ENCODE results near the gene WNT11. TPM values are rescaled to one million over a fixed set of nuclear protein-coding genes. Genes with fewer than 3 reads are reported as not detected.

The WNT11 gene
- total RNA-seq, 1 donor, result 0.36 TPM

DNA sequence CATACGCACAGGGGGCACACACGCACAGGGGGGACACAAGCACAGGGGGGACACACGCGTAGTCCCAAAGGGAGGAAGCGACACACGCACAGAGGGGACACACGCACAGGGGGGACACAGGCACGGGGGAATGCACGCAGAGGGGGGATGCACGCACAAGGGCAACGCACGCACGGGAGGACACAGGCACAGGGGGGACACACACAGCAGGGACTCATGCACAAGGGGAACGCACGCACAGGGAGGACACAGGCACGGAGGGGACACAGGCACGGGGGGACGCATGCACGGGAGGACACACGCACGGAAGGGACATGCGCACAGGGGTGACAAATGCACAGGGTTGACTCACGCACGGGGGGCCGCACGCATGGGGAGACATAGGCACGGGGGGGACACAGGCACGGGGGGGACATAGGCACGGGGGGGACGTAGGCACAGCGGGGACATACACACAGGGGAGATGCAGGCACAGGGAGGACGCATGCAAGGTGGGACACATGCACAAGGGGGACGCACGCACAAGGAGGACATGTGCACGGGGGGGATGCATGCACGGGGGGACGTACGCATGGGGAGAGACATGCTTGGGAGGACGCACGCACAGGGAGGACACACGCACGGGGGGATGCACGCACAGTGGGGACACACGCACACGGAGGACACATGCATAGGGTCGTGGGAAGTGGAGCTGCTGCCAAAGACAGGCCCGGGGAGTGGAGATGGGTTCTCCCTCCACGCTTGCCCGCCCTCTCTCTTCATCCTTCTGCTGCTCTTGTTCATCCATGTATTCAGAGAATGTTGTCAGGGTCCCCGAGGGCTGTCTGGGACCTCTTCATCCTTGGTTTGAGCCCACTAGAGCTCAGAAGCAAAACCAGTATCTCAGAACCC, 41.2 kb downstream of the WNT11 start:
- Histone ChIP-seq H3K36me3 (ENCODE audit: insufficient read depth, low read length) (no peaks in the 10 kb centered on the region), H3K79me2 (ENCODE audit: insufficient read depth, low read length) (no peaks in the 10 kb centered on the region), H4K20me1 (ENCODE audit: insufficient read depth, low read length) (no peaks in the 10 kb centered on the region), H3K27me3 (ENCODE audit: insufficient read depth, low read length) (peaks cover 13% of the 10 kb centered on the region), H3K27ac (ENCODE audit: low read depth, low read length) (no peak overlapping the region), H3K4me3 (ENCODE audit: insufficient read depth, low read length) (no peak overlapping the region), H3K4me2 (ENCODE audit: insufficient read depth, low read length) (no peak overlapping the region), H3K4me1 (ENCODE audit: insufficient read depth, low read length) (no peaks in the 10 kb centered on the region), H2AFZ (ENCODE audit: low read length) (no peak overlapping the region), H3K9me3 (ENCODE audit: low read depth, low read length) (no peaks in the 10 kb centered on the region)
- TF ChIP-seq CTCF (IDR thresholded peaks at IDR 0.05; ENCODE audit: extremely low read depth, low read depth, low read length), result no peak
- DNase-seq (ENCODE audit: insufficient read length, low spot score, missing footprints), result peak; percentile 82

GRCh38 chr11:76164081-76164480, 42.2 kb downstream of the WNT11 start:
- peak; percentile 27 for DNase-seq (ENCODE audit: insufficient read length, low spot score, missing footprints)
- H3K36me3 ChIP-seq (ENCODE audit: insufficient read depth, low read length), result no peaks in the 10 kb centered on the region
- H3K27ac ChIP-seq (ENCODE audit: low read depth, low read length), result no peak overlapping the region
- H2AFZ ChIP-seq (ENCODE audit: low read length), result no peak overlapping the region
- no peak overlapping the region for H3K4me3 ChIP-seq (ENCODE audit: insufficient read depth, low read length)
- no peaks in the 10 kb centered on the region for H3K4me1 ChIP-seq (ENCODE audit: insufficient read depth, low read length)
- no peaks in the 10 kb centered on the region for H3K79me2 ChIP-seq (ENCODE audit: insufficient read depth, low read length)
- no peaks in the 10 kb centered on the region for H4K20me1 ChIP-seq (ENCODE audit: insufficient read depth, low read length)
- H3K4me2 ChIP-seq (ENCODE audit: insufficient read depth, low read length), result no peak overlapping the region
- TF ChIP-seq CTCF (IDR thresholded peaks at IDR 0.05; ENCODE audit: extremely low read depth, low read depth, low read length), result no peak
- no peaks in the 10 kb centered on the region for H3K9me3 ChIP-seq (ENCODE audit: low read depth, low read length)
- H3K27me3 ChIP-seq (ENCODE audit: insufficient read depth, low read length), result peaks cover 7% of the 10 kb centered on the region

DNA sequence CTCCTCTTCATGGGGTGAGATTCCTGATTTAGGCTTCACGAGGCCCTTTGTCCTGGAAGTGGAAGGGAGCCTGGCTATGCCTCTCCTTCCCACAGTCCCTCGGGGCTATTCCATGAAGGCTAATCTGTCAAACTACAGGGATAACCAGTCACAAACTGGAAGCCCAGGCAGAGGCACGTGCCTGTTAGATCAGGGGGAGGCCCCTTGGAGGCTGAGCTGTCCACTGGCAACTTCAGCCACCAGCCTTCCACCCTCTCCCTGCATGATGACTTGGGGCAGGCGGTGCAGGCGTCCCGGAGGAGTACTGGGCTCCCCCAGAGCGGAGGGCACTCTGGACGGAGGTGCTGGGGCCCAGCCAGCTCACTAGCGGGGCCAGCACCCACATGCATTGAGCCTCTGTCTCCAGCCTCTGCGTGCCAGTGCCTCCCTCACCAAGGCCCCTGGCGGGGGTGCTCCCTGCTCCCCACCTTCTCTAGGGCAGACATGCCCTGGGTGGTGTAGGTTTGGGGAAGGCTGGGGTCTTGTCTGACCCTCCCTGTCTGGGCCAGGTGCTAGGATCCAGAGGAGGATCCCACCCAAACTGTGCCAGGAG, 42.9 kb downstream of the WNT11 start:
- H4K20me1 ChIP-seq (ENCODE audit: insufficient read depth, low read length), result no peaks in the 10 kb centered on the region
- no peaks in the 10 kb centered on the region for H3K79me2 ChIP-seq (ENCODE audit: insufficient read depth, low read length)
- peaks cover 5% of the 10 kb centered on the region for H3K27me3 ChIP-seq (ENCODE audit: insufficient read depth, low read length)
- H3K4me1 ChIP-seq (ENCODE audit: insufficient read depth, low read length), result no peaks in the 10 kb centered on the region
- H3K9me3 ChIP-seq (ENCODE audit: low read depth, low read length), result no peaks in the 10 kb centered on the region
- peak; percentile 90 for DNase-seq (ENCODE audit: insufficient read length, low spot score, missing footprints)
- H3K4me2 ChIP-seq (ENCODE audit: insufficient read depth, low read length), result no peak overlapping the region
- H3K36me3 ChIP-seq (ENCODE audit: insufficient read depth, low read length), result no peaks in the 10 kb centered on the region
- no peak for TF ChIP-seq CTCF (IDR thresholded peaks at IDR 0.05; ENCODE audit: extremely low read depth, low read depth, low read length)
- H3K27ac ChIP-seq (ENCODE audit: low read depth, low read length), result no peak overlapping the region
- no peak overlapping the region for H2AFZ ChIP-seq (ENCODE audit: low read length)
- no peak overlapping the region for H3K4me3 ChIP-seq (ENCODE audit: insufficient read depth, low read length)

Data from osteoblast (primary cell).